ENCODE results near the gene IL17RD.

Gene IL17RD

DNA sequence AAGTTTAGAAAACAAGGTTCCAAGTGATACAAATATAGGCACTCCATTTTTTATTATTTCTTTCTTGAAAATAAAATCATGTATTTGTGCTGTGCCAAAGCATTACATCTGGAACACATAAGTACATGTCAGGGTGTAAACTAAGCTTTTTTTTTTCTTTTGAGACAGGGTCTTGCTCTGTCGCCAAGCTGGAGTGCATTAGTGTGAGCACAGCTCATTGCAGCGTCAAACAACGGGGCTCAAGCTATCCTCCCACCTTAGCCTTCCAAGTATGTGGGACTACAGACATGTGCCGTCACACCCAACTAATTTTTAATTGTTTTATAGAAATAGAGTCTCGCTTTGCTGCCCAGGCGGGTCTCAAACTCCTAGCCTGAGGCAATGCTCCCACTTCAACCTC, 95.7 kb downstream of the IL17RD start:
- DNase-seq (ENCODE audit: extremely low read depth in 1 of 2, low read depth in 1 of 2), result no peak

DNA sequence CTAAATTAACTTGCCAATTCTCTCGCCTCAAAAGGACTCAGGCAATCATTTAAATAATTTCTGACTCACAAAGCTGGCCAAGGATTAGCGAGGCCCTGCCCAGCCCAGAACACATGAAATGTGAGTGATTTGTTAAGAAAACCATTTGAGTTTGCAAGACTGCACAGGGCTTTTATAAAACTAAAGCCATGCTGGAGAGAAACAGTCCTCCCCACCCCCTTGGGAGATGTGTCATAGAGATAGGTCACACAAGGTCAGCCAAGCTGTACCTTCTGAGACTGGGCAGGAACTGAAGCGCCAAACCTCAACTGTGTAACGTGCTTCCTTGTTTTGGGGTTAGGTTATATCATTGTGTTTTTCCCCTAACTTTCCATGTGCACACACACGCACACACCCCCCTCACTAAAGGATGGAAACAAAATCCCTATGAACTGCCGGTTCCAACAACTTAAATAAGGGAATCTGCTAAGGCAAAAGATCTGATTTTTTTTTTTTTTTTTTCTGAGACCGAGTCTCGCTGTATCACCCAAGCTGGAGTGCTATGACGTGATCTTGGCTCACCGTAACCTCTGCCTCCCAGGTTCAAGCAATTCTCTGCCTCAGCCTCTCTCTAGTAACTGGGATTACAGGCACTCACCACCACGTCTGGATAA, 96.6 kb downstream of the IL17RD start:
- no peak for DNase-seq (ENCODE audit: extremely low read depth in 1 of 2, low read depth in 1 of 2)

DNA sequence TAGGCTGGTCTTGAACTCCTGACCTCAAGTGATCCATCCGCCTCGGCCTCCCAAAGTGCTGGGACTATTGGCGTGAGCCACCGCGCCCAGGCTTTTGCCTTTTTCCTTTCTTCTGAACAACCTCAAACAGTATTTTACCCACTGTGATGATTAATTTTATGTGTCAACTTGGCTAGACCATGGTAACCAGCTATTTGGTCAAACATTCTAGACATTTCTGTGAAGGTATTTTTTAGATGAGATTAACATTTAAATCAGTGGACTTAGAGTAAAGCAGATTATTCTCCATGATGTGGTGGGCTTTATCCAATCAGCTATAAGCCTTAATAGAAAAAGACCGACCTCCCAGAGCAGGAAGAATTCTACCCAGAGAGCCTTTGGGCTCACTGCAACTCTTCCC, 98.7 kb downstream of the IL17RD start:
- no peak for DNase-seq (ENCODE audit: extremely low read depth in 1 of 2, low read depth in 1 of 2)

DNA sequence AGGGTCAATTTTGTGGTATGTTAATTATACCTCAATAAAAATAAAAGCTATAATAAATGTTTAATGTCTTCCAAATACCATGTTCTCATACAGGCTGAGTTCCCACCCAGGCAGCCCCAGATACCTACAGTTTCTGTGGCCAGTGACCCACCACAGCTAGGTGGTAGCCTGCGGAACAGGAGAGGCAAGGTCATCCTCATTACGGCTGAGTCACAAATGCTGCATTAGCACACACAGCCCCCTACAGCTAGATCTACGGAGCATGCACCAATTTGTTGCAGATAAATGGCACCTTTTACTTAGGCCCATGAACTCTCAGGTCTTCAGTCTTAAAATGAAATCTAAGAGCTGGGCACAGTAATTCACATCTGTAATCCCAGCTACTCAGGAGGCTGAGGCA, 99.6 kb downstream of the IL17RD start:
- DNase-seq (ENCODE audit: extremely low read depth in 1 of 2, low read depth in 1 of 2), result no peak

DNA sequence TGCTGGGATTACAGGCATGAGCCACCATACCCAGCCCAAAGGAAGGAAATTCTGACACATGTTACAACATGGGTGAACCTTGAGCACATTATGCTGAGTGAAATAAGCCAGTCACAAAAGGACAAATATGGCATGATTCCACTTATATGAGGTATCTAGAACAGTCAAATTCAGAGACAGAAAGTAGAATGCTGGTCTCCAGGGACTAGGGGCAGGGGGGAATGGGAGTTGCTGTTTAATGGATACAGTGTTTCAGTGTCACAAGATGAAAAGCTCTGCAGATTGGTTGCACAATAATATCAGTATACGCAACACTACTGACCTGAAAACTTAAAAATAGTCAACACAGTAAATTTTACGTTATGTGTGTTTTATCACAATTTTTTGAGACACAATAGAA, 100.6 kb downstream of the IL17RD start:
- DNase-seq (ENCODE audit: extremely low read depth in 1 of 2, low read depth in 1 of 2), result no peak

DNA sequence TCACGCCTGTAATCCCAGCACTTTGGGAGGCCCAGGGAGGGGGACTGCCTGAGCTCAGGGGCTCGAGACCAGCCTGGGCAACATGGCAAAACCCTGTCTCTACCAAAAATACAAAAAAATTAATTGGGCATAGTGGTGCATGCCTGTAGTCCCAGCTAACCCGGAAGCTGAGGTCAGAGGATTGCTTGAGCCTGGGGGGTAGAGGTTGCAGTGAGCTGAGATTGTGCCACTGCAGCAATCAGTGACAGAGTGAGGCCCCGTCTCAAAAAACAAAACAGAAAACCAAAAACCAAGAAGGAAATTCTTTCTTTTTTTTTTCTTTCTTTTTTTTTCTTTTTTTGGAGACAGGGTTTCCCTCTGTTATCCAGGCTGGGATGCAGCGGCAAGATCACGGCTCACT, 101.2 kb downstream of the IL17RD start:
- DNase-seq (ENCODE audit: extremely low read depth in 1 of 2, low read depth in 1 of 2), result no peak

DNA sequence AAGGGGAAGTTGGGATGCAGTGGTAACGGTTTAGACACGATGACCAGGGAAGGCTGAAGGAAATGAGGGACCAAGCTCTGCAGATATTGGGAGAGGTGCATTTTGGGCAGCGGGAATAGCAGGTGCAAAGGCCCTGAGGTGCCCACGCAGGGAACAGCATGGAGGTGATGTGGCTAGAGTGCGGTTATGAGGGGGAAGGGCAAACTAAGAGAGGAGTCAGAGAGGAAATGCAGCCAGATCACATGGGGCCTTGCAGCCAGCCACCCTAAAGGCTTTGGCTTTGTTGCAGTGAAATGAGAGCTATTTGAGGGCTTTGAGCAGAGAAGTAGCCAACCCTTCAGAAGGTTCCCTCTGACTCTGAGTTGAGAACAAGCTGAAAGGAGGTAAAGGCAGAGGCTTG, 102.1 kb downstream of the IL17RD start:
- DNase-seq (ENCODE audit: extremely low read depth in 1 of 2, low read depth in 1 of 2), result no peak

DNA sequence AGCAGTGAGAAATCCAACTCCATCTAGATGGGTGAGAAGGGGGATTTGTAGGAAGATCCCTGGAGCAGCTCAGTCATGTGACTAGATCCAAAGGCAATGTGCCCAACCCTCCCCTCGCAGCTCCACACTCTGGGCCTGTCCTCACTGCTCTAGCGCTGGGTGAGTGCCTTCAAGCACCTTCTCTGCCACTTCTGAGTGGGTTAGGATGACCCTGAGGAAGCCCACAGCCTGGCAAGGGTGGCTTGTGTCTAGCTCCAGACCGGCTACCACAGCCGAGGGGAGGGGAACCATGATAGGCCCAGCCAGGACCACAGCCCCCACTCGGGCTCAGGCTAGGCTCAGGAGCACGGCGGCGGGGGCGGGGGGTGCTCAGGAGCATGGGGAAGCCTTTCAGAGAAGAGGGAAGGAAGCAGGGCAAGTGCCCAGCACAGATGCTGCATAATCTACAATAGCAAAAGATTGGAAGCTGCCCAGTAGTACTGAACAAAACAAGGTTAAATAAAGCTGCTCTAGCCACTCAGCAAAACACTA, 103.0 kb downstream of the IL17RD start:
- DNase-seq (ENCODE audit: extremely low read depth in 1 of 2, low read depth in 1 of 2), result no peak

DNA sequence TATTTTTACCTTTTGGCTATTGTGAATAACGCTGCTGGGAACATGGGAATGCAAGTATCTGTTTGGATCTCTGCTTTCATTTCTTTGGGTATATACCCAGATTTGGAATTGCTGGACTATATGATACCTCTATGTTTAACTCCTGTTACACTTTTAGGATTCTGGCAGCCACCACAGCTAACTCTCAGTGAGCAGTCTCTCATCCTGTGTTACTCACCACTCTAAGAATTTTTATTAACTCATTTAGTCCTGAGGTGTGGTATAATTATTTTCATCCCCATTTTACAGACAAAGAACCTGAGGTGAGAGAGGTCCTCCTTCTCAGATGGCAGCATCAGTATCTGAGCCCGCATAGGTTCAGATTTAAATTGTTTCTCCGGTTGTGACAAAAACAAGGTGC, 103.6 kb downstream of the IL17RD start:
- no peak for DNase-seq (ENCODE audit: extremely low read depth in 1 of 2, low read depth in 1 of 2)

DNA sequence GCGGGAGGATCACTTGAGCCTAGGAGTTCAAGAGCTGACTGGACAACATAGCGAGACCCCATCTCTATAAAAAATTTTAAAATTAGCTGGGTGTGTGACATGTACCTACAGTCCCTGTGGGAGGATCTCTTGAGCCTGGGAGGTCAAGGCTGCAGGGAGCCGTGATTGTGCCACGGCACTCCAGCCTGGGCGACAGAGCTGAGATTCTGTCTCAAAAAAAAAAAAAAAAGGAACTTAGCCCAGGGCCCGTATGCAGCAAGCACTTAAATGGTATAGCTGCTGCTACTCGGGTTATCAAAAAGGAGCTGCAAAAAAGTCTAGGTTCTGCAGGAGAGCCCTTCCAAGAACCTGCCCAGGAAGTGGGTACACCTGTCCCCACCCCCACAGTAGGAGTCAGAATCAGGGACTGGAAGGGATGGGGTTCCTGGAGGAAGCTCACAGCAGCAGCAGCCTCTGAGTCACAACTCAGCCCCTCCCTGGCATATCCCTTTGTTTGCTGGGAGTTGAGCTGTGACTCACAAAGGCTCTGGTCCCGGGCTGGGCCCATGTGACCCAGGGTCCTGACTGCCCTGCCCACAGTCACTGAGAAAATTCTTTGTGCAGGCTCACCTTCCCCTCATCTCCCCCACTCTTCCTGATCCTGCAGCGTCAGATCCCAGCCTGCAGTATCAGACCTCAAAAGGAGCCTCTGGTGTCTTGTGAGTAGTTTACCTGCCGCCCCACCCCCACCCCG, 104.9 kb downstream of the IL17RD start, which contains the start of gene SPATA12:
SPATA12 (plus strand) TSS at position 576 of the 733 bp plus-strand sequence. CDS start 13,031 bp downstream, outside the sequence.
- no peak for DNase-seq (ENCODE audit: extremely low read depth in 1 of 2, low read depth in 1 of 2)

DNA sequence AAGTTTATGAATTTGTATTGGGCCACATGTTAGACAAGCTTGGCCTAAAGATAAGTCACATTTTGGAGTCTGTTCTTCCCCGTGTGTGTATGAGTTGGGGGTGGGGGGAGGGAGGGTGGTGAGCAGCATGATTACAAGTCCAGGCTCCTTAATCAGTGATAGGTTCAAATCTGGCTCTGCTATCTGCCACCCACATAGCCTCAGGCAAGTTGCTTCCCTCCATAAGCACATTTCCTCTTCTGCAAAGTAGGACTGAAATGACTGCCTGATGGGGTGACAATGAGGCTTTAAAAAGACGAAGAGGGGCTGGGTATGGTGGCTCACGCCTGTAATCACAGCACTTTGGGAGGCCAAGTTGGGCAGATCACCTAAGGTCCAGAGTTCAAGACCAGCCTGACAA, 105.7 kb downstream of the IL17RD start:
- DNase-seq (ENCODE audit: extremely low read depth in 1 of 2, low read depth in 1 of 2), result no peak

DNA sequence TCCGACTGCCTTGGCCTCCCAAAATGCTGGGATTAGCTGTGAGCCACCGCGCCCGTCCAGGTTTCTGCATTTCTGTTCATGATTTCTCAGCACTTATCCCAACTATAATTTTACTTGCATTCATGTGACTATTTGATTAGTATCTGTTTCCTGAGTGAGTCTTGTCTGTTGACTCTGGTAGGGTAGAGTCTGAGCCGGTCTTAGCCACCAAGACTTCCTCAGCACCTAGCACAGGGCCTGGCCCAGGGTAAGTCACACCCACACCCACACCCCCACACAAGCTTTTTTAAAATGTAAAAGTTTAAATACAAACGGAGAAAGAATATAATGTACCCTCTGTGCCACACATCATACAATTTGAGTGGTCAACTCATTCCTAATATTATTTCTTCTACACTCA, 107.8 kb downstream of the IL17RD start:
- no peak for DNase-seq (ENCODE audit: extremely low read depth in 1 of 2, low read depth in 1 of 2)

DNA sequence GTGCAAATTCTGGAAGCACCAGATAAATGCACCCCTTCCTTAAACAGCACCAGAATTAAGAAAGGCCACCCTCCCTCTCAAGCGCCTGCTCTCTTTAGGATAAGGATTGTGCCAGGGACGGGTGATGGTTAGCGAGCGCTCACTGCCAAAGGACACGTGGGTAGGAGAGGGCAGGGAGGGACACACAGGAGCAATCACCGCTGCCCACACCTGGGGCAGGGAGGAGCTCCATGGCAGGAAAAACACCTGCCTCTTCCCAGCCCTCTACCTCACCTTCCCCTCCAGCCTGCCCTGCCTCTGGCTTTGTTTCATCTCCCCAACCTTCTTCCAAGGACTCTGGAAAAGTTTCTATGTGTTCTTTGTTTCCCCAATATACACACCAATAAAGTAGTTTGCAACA, 112.0 kb downstream of the IL17RD start:
- DNase-seq (ENCODE audit: extremely low read depth in 1 of 2, low read depth in 1 of 2), result no peak

DNA sequence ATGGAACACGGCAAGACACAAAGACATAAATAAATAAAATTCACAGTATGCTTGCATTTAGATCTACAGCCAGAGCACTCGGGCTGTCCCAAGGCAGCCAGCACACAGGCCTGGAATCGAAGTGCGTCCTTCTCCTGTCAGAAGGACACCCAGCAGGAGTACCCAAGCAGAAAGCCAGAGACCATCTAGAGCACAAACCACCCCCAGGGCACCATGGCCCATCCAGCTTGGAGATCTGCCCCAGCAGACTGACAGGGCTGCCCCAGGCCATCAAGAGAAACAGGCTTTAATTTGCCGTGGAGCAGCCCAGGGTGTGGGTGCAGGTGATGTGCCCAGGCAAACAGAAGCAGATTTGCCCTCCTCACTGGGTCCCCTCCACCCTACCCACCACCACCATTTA, 112.5 kb downstream of the IL17RD start:
- no peak for DNase-seq (ENCODE audit: extremely low read depth in 1 of 2, low read depth in 1 of 2)

DNA sequence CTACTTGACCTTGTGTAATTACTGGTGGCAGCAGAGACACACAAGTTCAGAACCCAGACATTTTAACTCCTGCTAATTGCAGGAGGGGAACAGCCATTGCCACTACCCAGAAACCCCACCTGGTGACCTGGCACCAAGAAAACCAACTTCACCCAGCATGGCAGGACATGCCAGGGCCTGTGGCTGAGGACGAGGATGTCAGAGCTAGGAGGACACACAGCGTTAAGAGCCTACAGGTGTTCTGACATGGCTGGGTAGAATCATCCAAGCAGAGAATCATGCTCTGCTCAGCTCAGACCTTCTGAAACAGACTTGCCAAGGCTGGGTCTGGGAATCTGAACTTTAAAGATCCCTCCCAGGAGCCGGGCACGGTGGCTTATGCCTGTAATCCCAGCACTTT, 116.4 kb downstream of the IL17RD start:
- DNase-seq (ENCODE audit: extremely low read depth in 1 of 2, low read depth in 1 of 2), result no peak

DNA sequence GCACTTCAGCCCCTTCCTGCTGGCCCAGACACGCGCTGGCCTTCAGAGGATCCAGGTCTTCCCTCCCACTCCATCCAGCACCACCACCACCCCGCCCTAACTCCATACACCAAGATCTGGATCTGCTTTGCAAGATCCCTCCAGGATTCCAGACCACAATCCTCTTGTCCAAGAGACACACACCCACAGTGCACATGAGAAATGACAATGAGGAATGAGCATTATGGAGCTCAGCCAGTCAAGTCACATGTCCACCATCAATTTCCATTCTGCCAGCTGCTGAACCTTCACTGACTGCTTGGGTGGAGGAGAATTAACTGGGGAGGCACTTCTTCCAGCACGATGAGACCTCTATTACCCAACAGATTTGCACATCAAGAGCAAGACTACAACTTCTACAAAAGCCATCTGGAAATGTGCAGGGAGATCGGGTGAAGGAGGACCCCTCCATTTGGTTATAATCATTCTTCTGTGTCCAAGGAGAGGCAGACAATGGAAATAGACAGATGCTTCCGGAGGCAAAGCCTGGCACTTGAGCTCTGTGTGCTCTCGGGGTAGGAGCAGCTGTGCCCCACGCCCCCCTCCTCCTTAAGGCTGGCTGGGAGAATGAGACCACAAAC, 117.0 kb downstream of the IL17RD start:
- no peak for DNase-seq (ENCODE audit: extremely low read depth in 1 of 2, low read depth in 1 of 2)

DNA sequence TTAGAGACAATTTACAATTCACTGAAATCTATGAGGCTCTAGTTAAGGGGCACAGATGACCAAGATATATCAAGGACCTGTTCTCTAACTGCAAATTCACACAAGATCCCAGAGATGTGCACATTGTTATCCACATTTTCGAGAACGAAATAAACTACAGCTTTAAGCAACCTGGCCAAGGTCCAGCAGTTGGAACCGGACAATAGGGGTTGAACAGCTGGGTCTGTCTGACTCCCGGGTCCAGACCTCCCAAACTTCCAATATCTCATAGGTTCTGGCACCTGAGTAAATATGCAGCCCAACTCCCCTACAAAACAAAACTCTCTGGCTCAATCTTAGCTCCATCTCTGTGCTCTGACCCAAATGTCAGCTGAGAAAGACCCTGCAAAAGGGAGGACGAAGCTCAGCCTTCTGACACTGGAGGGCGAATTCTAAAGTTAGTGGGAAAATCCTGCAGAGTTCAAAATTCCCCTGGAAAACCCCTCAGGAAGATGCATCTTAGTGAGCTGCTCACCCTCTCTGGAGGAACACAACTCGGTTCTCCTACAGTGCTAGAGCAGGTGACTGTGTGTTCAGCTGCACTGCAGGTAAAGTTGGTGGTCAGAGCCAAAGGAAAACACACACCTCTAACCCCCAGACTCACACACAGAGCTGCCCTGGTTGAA, 118.9 kb downstream of the IL17RD start:
- no peak for DNase-seq (ENCODE audit: extremely low read depth in 1 of 2, low read depth in 1 of 2)

DNA sequence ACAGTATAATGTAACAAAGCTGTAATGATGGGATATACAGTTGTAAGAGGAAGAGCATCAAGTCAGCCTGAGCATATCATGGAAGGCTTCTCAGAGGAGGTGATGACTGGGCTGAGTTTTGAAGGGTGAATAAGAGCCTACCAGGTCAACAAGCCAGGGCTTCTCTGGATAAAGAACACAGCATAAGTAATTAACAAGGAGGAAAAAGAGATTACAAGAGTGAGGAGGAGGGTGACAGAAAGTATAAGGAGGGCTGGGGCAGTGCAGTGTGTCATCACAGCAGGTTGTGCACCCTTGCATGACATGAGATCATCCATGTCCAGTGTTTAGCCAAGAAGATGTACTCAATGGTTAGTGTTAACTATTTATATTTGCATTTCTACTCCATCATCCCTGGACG, 121.6 kb downstream of the IL17RD start:
- DNase-seq (ENCODE audit: extremely low read depth in 1 of 2, low read depth in 1 of 2), result no peak

DNA sequence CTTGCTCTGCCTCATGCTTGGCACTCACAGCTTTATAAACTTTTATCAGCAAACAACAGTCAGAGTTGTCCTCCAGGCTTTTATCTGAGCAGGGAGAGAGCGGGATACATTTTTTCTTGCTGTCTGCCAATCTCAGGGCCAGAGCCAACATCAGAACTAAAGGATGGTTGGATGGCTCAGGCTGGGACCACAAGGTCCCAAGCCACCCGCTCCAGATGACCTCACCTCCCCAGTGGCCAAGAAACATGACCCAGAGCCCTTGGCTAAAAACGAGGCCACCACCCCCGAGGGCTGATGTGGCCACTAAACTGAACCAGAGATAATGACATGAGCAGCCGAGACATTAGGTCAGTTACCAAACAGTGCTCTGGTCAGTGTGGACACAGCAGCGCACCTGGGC, 123.5 kb downstream of the IL17RD start:
- DNase-seq (ENCODE audit: extremely low read depth in 1 of 2, low read depth in 1 of 2), result no peak

Measured in activated CD8-positive, alpha-beta memory T cell treated with anti-CD3 and anti-CD28 coated beads for 1 hour (primary cell).